ENCODE measurements around the gene C18orf54. TPM values are rescaled to one million over a fixed set of nuclear protein-coding genes. Genes with fewer than 3 reads are reported as not detected.
"Not testable (repeated sequence)": the region's sequence is repeated elsewhere in the genome, so short reads cannot be mapped to it uniquely, and the experiment has no call there.

The C18orf54 gene
- total RNA-seq = 10.4 and 10.7 TPM in 2 replicates

- Mint-ChIP-seq H3K4me3 (peak within 1 kb of the TSS; percentile 98), H3K27me3 (ENCODE audit: insufficient read depth) (no peaks in the 10 kb centered on the region), H3K36me3 (ENCODE audit: low read depth) (peaks cover 17% of the 10 kb centered on the region), H3K4me1 (ENCODE audit: low read depth) (peaks cover 34% of the 10 kb centered on the region), H3K9me3 (no peaks in the 10 kb centered on the region), H3K27ac (peak within 1 kb of the TSS; percentile 97)
- DNase-seq (ENCODE audit: low spot score) = peak; percentile 93
- intact Hi-C loops (cut with micrococcal nuclease) = loop anchor here (1.0 to 10.0 kb wide), 9 partner anchors 31 to 423 kb away; partner anchors contain the start of genes MBD2 and POLI
These were observed at the start of gene C18orf54, which contains the start of gene STARD6 for GRCh38 chr18:54357660-54358494. C18orf54 (plus strand) TSS chr18:54357906; CDS start chr18:54360573, 2,667 bp downstream. STARD6 (minus strand) TSS chr18:54357858; CDS start chr18:54354573, 3,285 bp downstream.

- intact Hi-C loops (cut with micrococcal nuclease); H3K27ac Mint-ChIP-seq; H3K9me3 Mint-ChIP-seq; H3K36me3 Mint-ChIP-seq (ENCODE audit: low read depth); DNase-seq (ENCODE audit: low spot score); H3K4me1 Mint-ChIP-seq (ENCODE audit: low read depth); H3K4me3 Mint-ChIP-seq: not testable (repeated sequence)
- H3K27me3 Mint-ChIP-seq (ENCODE audit: insufficient read depth) = peaks cover 14% of the 10 kb centered on the region
These were observed 48.1 kb upstream of the C18orf54 start for GRCh38 chr18:54309564-54309963.

- intact Hi-C loops (cut with micrococcal nuclease) = no loop called here
- H3K27ac Mint-ChIP-seq = no peak overlapping the region
- H3K4me1 Mint-ChIP-seq (ENCODE audit: low read depth) = no peaks in the 10 kb centered on the region
- no peaks in the 10 kb centered on the region for H3K36me3 Mint-ChIP-seq (ENCODE audit: low read depth)
- no peak overlapping the region for H3K4me3 Mint-ChIP-seq
- no peak for DNase-seq (ENCODE audit: low spot score)
- H3K9me3 Mint-ChIP-seq = no peaks in the 10 kb centered on the region
- peaks cover 25% of the 10 kb centered on the region for H3K27me3 Mint-ChIP-seq (ENCODE audit: insufficient read depth)
These were observed 41.5 kb upstream of the C18orf54 start for GRCh38 chr18:54316071-54316820.

GRCh38 chr18:54323561-54323960 lies 34.1 kb upstream of the C18orf54 start:
- Mint-ChIP-seq H3K27ac (no peak overlapping the region), H3K36me3 (ENCODE audit: low read depth) (no peaks in the 10 kb centered on the region), H3K4me3 (no peak overlapping the region), H3K27me3 (ENCODE audit: insufficient read depth) (peaks cover 4% of the 10 kb centered on the region), H3K9me3 (no peaks in the 10 kb centered on the region), H3K4me1 (ENCODE audit: low read depth) (no peaks in the 10 kb centered on the region)
- DNase-seq (ENCODE audit: low spot score) = no peak
- intact Hi-C loops (cut with micrococcal nuclease) = no loop called here

- Mint-ChIP-seq H3K4me3 (no peak overlapping the region), H3K4me1 (ENCODE audit: low read depth) (no peaks in the 10 kb centered on the region), H3K27ac (no peak overlapping the region), H3K9me3 (no peaks in the 10 kb centered on the region), H3K27me3 (ENCODE audit: insufficient read depth) (peaks cover 4% of the 10 kb centered on the region), H3K36me3 (ENCODE audit: low read depth) (no peaks in the 10 kb centered on the region)
- intact Hi-C loops (cut with micrococcal nuclease) = no loop called here
- no peak for DNase-seq (ENCODE audit: low spot score)
These were observed 33.7 kb upstream of the C18orf54 start for GRCh38 chr18:54323970-54324369.

GRCh38 chr18:54327818-54328217 lies 29.9 kb upstream of the C18orf54 start:
- intact Hi-C loops (cut with micrococcal nuclease) = no loop called here
- no peak overlapping the region for H3K4me3 Mint-ChIP-seq
- no peak for DNase-seq (ENCODE audit: low spot score)
- peaks cover 6% of the 10 kb centered on the region for H3K27me3 Mint-ChIP-seq (ENCODE audit: insufficient read depth)
- no peaks in the 10 kb centered on the region for H3K36me3 Mint-ChIP-seq (ENCODE audit: low read depth)
- H3K27ac Mint-ChIP-seq = no peak overlapping the region
- H3K4me1 Mint-ChIP-seq (ENCODE audit: low read depth) = no peaks in the 10 kb centered on the region
- H3K9me3 Mint-ChIP-seq = no peaks in the 10 kb centered on the region

GRCh38 chr18:54329787-54330186 lies 27.9 kb upstream of the C18orf54 start:
- intact Hi-C loops (cut with micrococcal nuclease) = no loop called here
- peaks cover 6% of the 10 kb centered on the region for H3K27me3 Mint-ChIP-seq (ENCODE audit: insufficient read depth)
- no peaks in the 10 kb centered on the region for H3K4me1 Mint-ChIP-seq (ENCODE audit: low read depth)
- H3K36me3 Mint-ChIP-seq (ENCODE audit: low read depth) = no peaks in the 10 kb centered on the region
- H3K4me3 Mint-ChIP-seq = no peak overlapping the region
- DNase-seq (ENCODE audit: low spot score) = no peak
- no peaks in the 10 kb centered on the region for H3K9me3 Mint-ChIP-seq
- no peak overlapping the region for H3K27ac Mint-ChIP-seq

- no peak for DNase-seq (ENCODE audit: low spot score)
- no peaks in the 10 kb centered on the region for H3K4me1 Mint-ChIP-seq (ENCODE audit: low read depth)
- H3K27ac Mint-ChIP-seq = no peak overlapping the region
These were observed 26.7 kb upstream of the C18orf54 start for GRCh38 chr18:54330768-54331548.

GRCh38 chr18:54335638-54336173 lies 22.0 kb upstream of the C18orf54 start:
- Mint-ChIP-seq H3K36me3 (ENCODE audit: low read depth) (no peaks in the 10 kb centered on the region), H3K4me1 (ENCODE audit: low read depth) (no peaks in the 10 kb centered on the region), H3K9me3 (peaks cover 3% of the 10 kb centered on the region), H3K27ac (no peak overlapping the region), H3K4me3 (no peak overlapping the region), H3K27me3 (ENCODE audit: insufficient read depth) (peaks cover 3% of the 10 kb centered on the region)
- intact Hi-C loops (cut with micrococcal nuclease) = no loop called here
- no peak for DNase-seq (ENCODE audit: low spot score)

More at GRCh38 chr18:54330768-54331548, 26.7 kb upstream of the C18orf54 start:
- no peak overlapping the region for H3K4me3 Mint-ChIP-seq
- peaks cover 6% of the 10 kb centered on the region for H3K27me3 Mint-ChIP-seq (ENCODE audit: insufficient read depth)
- intact Hi-C loops (cut with micrococcal nuclease) = loop anchor here (1.0 kb wide), 1 partner anchor 108 kb away; no protein-coding TSS in a partner anchor
- H3K36me3 Mint-ChIP-seq (ENCODE audit: low read depth) = no peaks in the 10 kb centered on the region
- H3K9me3 Mint-ChIP-seq = no peaks in the 10 kb centered on the region

- H3K36me3 Mint-ChIP-seq (ENCODE audit: low read depth) = no peaks in the 10 kb centered on the region
These were observed 19.5 kb upstream of the C18orf54 start for GRCh38 chr18:54338230-54338629.

GRCh38 chr18:54351186-54351585 lies 6.5 kb upstream of the C18orf54 start:
- intact Hi-C loops (cut with micrococcal nuclease) = loop anchor here (1.0 to 10.0 kb wide), 2 partner anchors 64 to 416 kb away; no protein-coding TSS in a partner anchor
- H3K27me3 Mint-ChIP-seq (ENCODE audit: insufficient read depth) = peaks cover 32% of the 10 kb centered on the region
- no peak overlapping the region for H3K27ac Mint-ChIP-seq
- peaks cover 4% of the 10 kb centered on the region for H3K4me1 Mint-ChIP-seq (ENCODE audit: low read depth)
- peaks cover 3% of the 10 kb centered on the region for H3K36me3 Mint-ChIP-seq (ENCODE audit: low read depth)
- H3K9me3 Mint-ChIP-seq = peaks cover 5% of the 10 kb centered on the region
- no peak overlapping the region for H3K4me3 Mint-ChIP-seq
- DNase-seq (ENCODE audit: low spot score) = no peak

More at GRCh38 chr18:54338230-54338629, 19.5 kb upstream of the C18orf54 start:
- H3K4me1 Mint-ChIP-seq (ENCODE audit: low read depth) = no peaks in the 10 kb centered on the region
- H3K4me3 Mint-ChIP-seq = no peak overlapping the region
- intact Hi-C loops (cut with micrococcal nuclease) = no loop called here
- peaks cover 3% of the 10 kb centered on the region for H3K27me3 Mint-ChIP-seq (ENCODE audit: insufficient read depth)
- no peak for DNase-seq (ENCODE audit: low spot score)
- H3K27ac Mint-ChIP-seq = no peak overlapping the region
- H3K9me3 Mint-ChIP-seq = peaks cover 8% of the 10 kb centered on the region

- intact Hi-C loops (cut with micrococcal nuclease) = loop anchor here (1.0 to 10.0 kb wide), 8 partner anchors 35 to 422 kb away; partner anchors contain the start of genes MBD2 and POLI
- H3K27me3 Mint-ChIP-seq (ENCODE audit: insufficient read depth) = peaks cover 1% of the 10 kb centered on the region
- peaks cover 34% of the 10 kb centered on the region for H3K4me1 Mint-ChIP-seq (ENCODE audit: low read depth)
- peaks cover 16% of the 10 kb centered on the region for H3K36me3 Mint-ChIP-seq (ENCODE audit: low read depth)
- no peak for DNase-seq (ENCODE audit: low spot score)
- peaks cover 2% of the 10 kb centered on the region for H3K9me3 Mint-ChIP-seq
- H3K27ac Mint-ChIP-seq = peak overlapping the region; percentile 97
- H3K4me3 Mint-ChIP-seq = peak overlapping the region; percentile 98
These were observed 535 bp upstream of the C18orf54 start for GRCh38 chr18:54357082-54357659.

Measured in activated T-helper 1 cell treated with anti-CD3 and anti-CD28 coated beads, Interleukin-12 subunit alpha, Interleukin-12 subunit beta, Interleukin-2, Interleukin-4 antibody, amounts not matched to agents 30 ng/mL and 10 ng/mL and 1 ng/mL, durations not matched to agents 14 hours and 24 hours and 36 hours (primary cell).